RWPE1 (cell line): ENCODE data around the gene NMNAT2.

Source experiments
- CTCF ChIA-PET: fragments of 350-600 bp; sonication (Branson Sonifier 250); formaldehyde crosslinking; extraction: SDS; loops from one replicate; lab custom pipeline; 2021; lab: Yijun Ruan, JAX
- POLR2A ChIA-PET: fragments of 400-600 bp; formaldehyde crosslinking; extraction: SDS; loops from one replicate; lab custom pipeline; 2020; ENCODE audit warnings: antibody characterized with exemption; ENCODE audit not compliant: low non-redundant PET; lab: Yijun Ruan, JAX
- DNase-seq: peaks from one replicate; pipeline ENCODE4 v3.0.0; 2012; ENCODE audit warnings: low spot score
- H3K27ac ChIP-seq: fragments of 450-650 bp; 2 replicates; pipeline ENCODE4 v1.5.1; 2017
- CTCF ChIP-seq: fragments of 450-650 bp; conservative IDR thresholded peaks from 2 replicates; pipeline ENCODE4 v1.5.1; 2017; ENCODE audit warnings: low read depth, mild to moderate bottlenecking

The NMNAT2 gene

GRCh38 chr1:183366116-183366515 lies 52.1 kb downstream of the NMNAT2 start:
- no peak for DNase-seq
- CTCF ChIA-PET = interaction anchor here (0.7 kb wide), 1 partner anchor 59 kb away, joined by 5 read pairs; no protein-coding TSS in a partner anchor
- H3K27ac ChIP-seq = no peak overlapping the region
- POLR2A ChIA-PET = no interaction called here
- no peak for TF ChIP-seq CTCF

GRCh38 chr1:183365676-183366075 lies 52.5 kb downstream of the NMNAT2 start:
- CTCF ChIA-PET = interaction anchor here (0.7 kb wide), 1 partner anchor 60 kb away, joined by 5 read pairs; no protein-coding TSS in a partner anchor
- TF ChIP-seq CTCF = no peak
- POLR2A ChIA-PET = no interaction called here
- no peak overlapping the region for H3K27ac ChIP-seq
- no peak for DNase-seq

- ChIA-PET POLR2A (no interaction called here), CTCF (no interaction called here)
- DNase-seq = no peak
- TF ChIP-seq CTCF = no peak
- no peak overlapping the region for H3K27ac ChIP-seq
Measured at GRCh38 chr1:183365093-183365492, 53.1 kb downstream of the NMNAT2 start.

GRCh38 chr1:183363972-183364371 lies 54.2 kb downstream of the NMNAT2 start:
- ChIA-PET POLR2A (no interaction called here), CTCF (no interaction called here)
- DNase-seq = no peak
- no peak overlapping the region for H3K27ac ChIP-seq
- no peak for TF ChIP-seq CTCF

GRCh38 chr1:183361081-183361480 lies 57.1 kb downstream of the NMNAT2 start:
- H3K27ac ChIP-seq = no peak overlapping the region
- no peak for DNase-seq
- POLR2A ChIA-PET = no interaction called here
- TF ChIP-seq CTCF = no peak
- CTCF ChIA-PET = interaction anchor here (0.6 kb wide), 1 partner anchor 283 kb away, joined by 4 read pairs; no protein-coding TSS in a partner anchor

- ChIA-PET POLR2A (no interaction called here), CTCF (interaction anchor here (0.6 kb wide), 2 partner anchors 149 to 283 kb away, joined by 4 to 5 read pairs; no protein-coding TSS in a partner anchor)
Measured at GRCh38 chr1:183360473-183360872, 57.7 kb downstream of the NMNAT2 start.

More at GRCh38 chr1:183360473-183360872, 57.7 kb downstream of the NMNAT2 start:
- no peak overlapping the region for H3K27ac ChIP-seq
- DNase-seq = no peak
- TF ChIP-seq CTCF = no peak
